Prostate gland (tissue), 2 donors: ENCODE measurements around the gene PEMT.

Experiments used
- POLR2A ChIP-seq: fragments of 450-650 bp; IDR thresholded peaks from one replicate; pipeline ENCODE4 v1.6.1; 2016; ENCODE audit warnings: antibody characterized with exemption, mild to moderate bottlenecking
- POLR2AphosphoS5 ChIP-seq: sonication (generic); formaldehyde crosslinking; IDR thresholded peaks from one replicate; pipeline ENCODE4 v1.6.1; 2017; ENCODE audit warnings: antibody characterized with exemption
- TF ChIP-seq, protein P1 (sequence below), 4 experiments: fragments of 200-600 bp in 2 of 4; fragments of 450-650 bp in 2 of 4; sonication (generic) in 2 of 4; IDR thresholded peaks; 1 replicate in 3 of 4; 2 replicates in 1 of 4; pipeline ENCODE4 v1.5.1; 2016 to 2019; ENCODE audit warnings: antibody characterized with exemption in 4 of 4, mild to moderate bottlenecking in 2 of 4, moderate library complexity in 2 of 4

DNA sequence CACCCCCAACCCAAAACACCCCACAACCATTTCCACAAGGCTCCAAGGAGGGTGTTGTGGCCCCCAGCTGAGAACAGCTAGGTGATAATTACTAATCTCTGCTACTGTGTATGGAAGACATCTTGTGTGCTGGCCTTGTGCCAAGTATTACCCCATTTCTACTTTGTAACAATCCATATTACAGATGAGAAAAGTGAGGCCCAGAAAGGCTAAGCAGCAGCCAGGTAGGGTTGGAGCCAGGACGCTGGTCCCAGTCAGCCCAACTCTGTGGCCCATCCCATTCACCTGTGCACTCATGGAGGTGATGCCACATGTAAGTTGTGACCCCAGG is 12.4 kb upstream of the PEMT start:
- TF ChIP-seq, protein P1, sequence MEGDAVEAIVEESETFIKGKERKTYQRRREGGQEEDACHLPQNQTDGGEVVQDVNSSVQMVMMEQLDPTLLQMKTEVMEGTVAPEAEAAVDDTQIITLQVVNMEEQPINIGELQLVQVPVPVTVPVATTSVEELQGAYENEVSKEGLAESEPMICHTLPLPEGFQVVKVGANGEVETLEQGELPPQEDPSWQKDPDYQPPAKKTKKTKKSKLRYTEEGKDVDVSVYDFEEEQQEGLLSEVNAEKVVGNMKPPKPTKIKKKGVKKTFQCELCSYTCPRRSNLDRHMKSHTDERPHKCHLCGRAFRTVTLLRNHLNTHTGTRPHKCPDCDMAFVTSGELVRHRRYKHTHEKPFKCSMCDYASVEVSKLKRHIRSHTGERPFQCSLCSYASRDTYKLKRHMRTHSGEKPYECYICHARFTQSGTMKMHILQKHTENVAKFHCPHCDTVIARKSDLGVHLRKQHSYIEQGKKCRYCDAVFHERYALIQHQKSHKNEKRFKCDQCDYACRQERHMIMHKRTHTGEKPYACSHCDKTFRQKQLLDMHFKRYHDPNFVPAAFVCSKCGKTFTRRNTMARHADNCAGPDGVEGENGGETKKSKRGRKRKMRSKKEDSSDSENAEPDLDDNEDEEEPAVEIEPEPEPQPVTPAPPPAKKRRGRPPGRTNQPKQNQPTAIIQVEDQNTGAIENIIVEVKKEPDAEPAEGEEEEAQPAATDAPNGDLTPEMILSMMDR (IDR thresholded peaks at IDR 0.05): no peak
- no peak for TF ChIP-seq POLR2AphosphoS5
- no peak for TF ChIP-seq POLR2A
